Gastrocnemius medialis (tissue), 4 donors: ENCODE results near the gene MAMDC4.

Source experiments
- CTCF ChIP-seq, 5 experiments: fragments of 450-650 bp in 3 of 5; fragments of 200-600 bp in 2 of 5; sonication (generic) in 2 of 5; IDR thresholded peaks in 4 of 5; conservative IDR thresholded peaks in 1 of 5; 1 replicate in 4 of 5; 2 replicates in 1 of 5; pipeline ENCODE4 v1.5.1; 2016 to 2019; ENCODE audit warnings: antibody characterized with exemption in 5 of 5, mild to moderate bottlenecking in 3 of 5, moderate library complexity in 3 of 5
- POLR2A ChIP-seq, 2 donors: fragments of 450-650 bp; IDR thresholded peaks; one replicate each; pipeline ENCODE4 v1.6.1; 2017; ENCODE audit warnings: antibody characterized with exemption in 2 of 2, mild to moderate bottlenecking in 2 of 2, moderate library complexity in 2 of 2

- TF ChIP-seq POLR2A (IDR thresholded peaks at IDR 0.05) (no peak), CTCF (IDR thresholded peaks at IDR 0.05 in 4 of 5, conservative IDR thresholded peaks at IDR 0.05 in 1 of 5) (no peak)
Observed at GRCh38 chr9:136829412-136829811, 22.7 kb upstream of the MAMDC4 start.
